IMR-90 (cell line): ENCODE measurements around the gene CD300H. TPM values are rescaled to one million over a fixed set of nuclear protein-coding genes. Genes with fewer than 3 reads are reported as not detected.

Experiments
- ATAC-seq: fragments of 200-7000 bp; cut with Tn5 transposase; 2 replicates; pipeline ENCODE4 v1.9.1; 2020; ENCODE audit warnings: low read depth, mild to moderate bottlenecking, moderate library complexity
- BruUV-seq: library from RNA; stranded (reverse); fragments of 400-500 nt; replicated peaks from 2 replicates; lab custom pipeline; 2021; lab: Mats Ljungman, UMichigan
- CTCF ChIA-PET: fragments of 300-600 bp; formaldehyde crosslinking; extraction: SDS; loops from one replicate; lab custom pipeline; 2021; ENCODE audit warnings: antibody characterized with exemption; lab: Yijun Ruan, JAX
- POLR2A ChIA-PET: fragments of 300-600 bp; sonication (Branson Sonifier 250); formaldehyde crosslinking; loops from one replicate; lab custom pipeline; 2022; ENCODE audit warnings: antibody characterized with exemption; ENCODE audit not compliant: unreplicated experiment; lab: Charles Lee
- DNase-seq: peaks from one replicate; pipeline ENCODE4 v3.0.0; 2013
- H2AFZ ChIP-seq: replicated peaks from 2 replicates; pipeline ENCODE3; 2013; ENCODE audit warnings: low read length, mild to moderate bottlenecking; ENCODE audit not compliant: poor library complexity
- H2AK5ac ChIP-seq: 2 replicates; pipeline ENCODE4 v1.6.1; 2013; ENCODE audit warnings: low read depth, low read length, inconsistent platforms
- H2AK9ac ChIP-seq: replicated peaks from 2 replicates; pipeline ENCODE3; 2013; ENCODE audit warnings: mild to moderate bottlenecking, low read depth, low read length, moderate library complexity; ENCODE audit not compliant: poor library complexity
- H2BK120ac ChIP-seq: 2 replicates; pipeline ENCODE4 v1.6.1; 2013; ENCODE audit warnings: low read depth, low read length, inconsistent platforms
- H2BK15ac ChIP-seq: 3 replicates; pipeline ENCODE4 v1.6.1; 2013; ENCODE audit warnings: low read depth, low read length, inconsistent platforms
- H2BK20ac ChIP-seq: 2 replicates; pipeline ENCODE4 v1.6.1; 2013; ENCODE audit warnings: low read depth, mild to moderate bottlenecking, inconsistent platforms, low read length, moderate library complexity
- H2BK5ac ChIP-seq: 2 replicates; pipeline ENCODE4 v1.6.1; 2013; ENCODE audit warnings: mild to moderate bottlenecking, low read depth, low read length, inconsistent platforms; ENCODE audit not compliant: poor library complexity, severe bottlenecking
- H3K14ac ChIP-seq: replicated peaks from 2 replicates; pipeline ENCODE4 v1.6.1; 2013; ENCODE audit warnings: low read depth, low read length, inconsistent platforms
- H3K18ac ChIP-seq: 2 replicates; pipeline ENCODE4 v1.6.1; 2013; ENCODE audit warnings: low read depth, low read length, control low read depth
- H3K23ac ChIP-seq: 2 replicates; pipeline ENCODE4 v1.6.1; 2013; ENCODE audit warnings: low read depth, low read length, inconsistent platforms
- H3K27ac ChIP-seq: 2 replicates; pipeline ENCODE4 v1.5.1; 2013; ENCODE audit warnings: mild to moderate bottlenecking, control low read depth, low read length; ENCODE audit not compliant: insufficient read depth
- H3K27me3 ChIP-seq: 2 replicates; pipeline ENCODE4 v1.6.1; 2013; ENCODE audit warnings: low read length; ENCODE audit not compliant: control insufficient read depth, insufficient read depth
- H3K36me3 ChIP-seq: 2 replicates; pipeline ENCODE4 v1.6.1; 2013; ENCODE audit warnings: low read length, mixed read lengths; ENCODE audit not compliant: control insufficient read depth, insufficient read depth
- H3K4ac ChIP-seq: 2 replicates; pipeline ENCODE4 v1.6.1; 2013; ENCODE audit warnings: low read depth, low read length, inconsistent platforms
- H3K4me1 ChIP-seq: 2 replicates; pipeline ENCODE4 v1.6.1; 2013; ENCODE audit warnings: low read length, mixed read lengths; ENCODE audit not compliant: control insufficient read depth, insufficient read depth
- H3K4me2 ChIP-seq: 2 replicates; pipeline ENCODE4 v1.6.1; 2013; ENCODE audit warnings: low read depth, mild to moderate bottlenecking, control low read depth, low read length, moderate library complexity
- H3K4me3 ChIP-seq: 2 replicates; pipeline ENCODE4 v1.5.1; 2013; ENCODE audit warnings: low read depth, mild to moderate bottlenecking, control low read depth, low read length, moderate library complexity; ENCODE audit not compliant: insufficient read depth
- H3K56ac ChIP-seq: 2 replicates; pipeline ENCODE4 v1.6.1; 2013; ENCODE audit warnings: low read length, inconsistent platforms; ENCODE audit not compliant: insufficient read depth; ENCODE audit errors: extremely low read depth
- H3K79me1 ChIP-seq, 2 experiments: 2 replicates each; pipeline ENCODE4 v1.6.1; 2013; ENCODE audit warnings: low read length in 2 of 2, inconsistent platforms in 1 of 2, low read depth in 1 of 2
- H3K9ac ChIP-seq: 2 replicates; pipeline ENCODE4 v1.6.1; 2013; ENCODE audit warnings: low read depth, low read length, control low read depth
- H3K9me1 ChIP-seq: 2 replicates; pipeline ENCODE4 v1.6.1; 2013; ENCODE audit warnings: low read length, inconsistent platforms; ENCODE audit not compliant: insufficient read depth
- H3K9me3 ChIP-seq: 2 replicates; pipeline ENCODE4 v1.6.1; 2013; ENCODE audit warnings: low read length; ENCODE audit not compliant: control insufficient read depth, insufficient read depth
- H4K20me1 ChIP-seq: 2 replicates; pipeline ENCODE4 v1.6.1; 2013; ENCODE audit warnings: low read length, inconsistent platforms; ENCODE audit not compliant: insufficient read depth
- H4K5ac ChIP-seq: 2 replicates; pipeline ENCODE4 v1.6.1; 2013; ENCODE audit warnings: mild to moderate bottlenecking, low read depth, low read length, control low read depth
- H4K8ac ChIP-seq, 2 experiments: 2 replicates each; pipeline ENCODE4 v1.6.1; 2013; ENCODE audit warnings: low read depth in 2 of 2, low read length in 2 of 2, control low read depth in 1 of 2, inconsistent platforms in 1 of 2
- H4K91ac ChIP-seq: 2 replicates; pipeline ENCODE4 v1.6.1; 2013; ENCODE audit warnings: low read depth, low read length, inconsistent platforms; ENCODE audit not compliant: insufficient read depth
- BHLHE40 ChIP-seq: fragments of 150-350 bp; IDR thresholded peaks from 2 replicates; pipeline ENCODE4 v1.6.1; 2016; ENCODE audit warnings: mild to moderate bottlenecking, low read depth, low read length
- CEBPB ChIP-seq: IDR thresholded peaks from 2 replicates; pipeline ENCODE4 v1.6.1; 2012; ENCODE audit warnings: low read depth, low read length, improper control_type of control experiment
- CHD1 ChIP-seq: IDR thresholded peaks from 2 replicates; pipeline ENCODE4 v1.6.1; 2012; ENCODE audit warnings: low read depth, low read length, improper control_type of control experiment
- CTCF ChIP-seq: conservative IDR thresholded peaks from 2 replicates; pipeline ENCODE4 v1.5.1; 2012; ENCODE audit warnings: mild to moderate bottlenecking, low read depth, low read length, improper control_type of control experiment
- ELK1 ChIP-seq: fragments of 150-350 bp; IDR thresholded peaks from 2 replicates; pipeline ENCODE4 v1.6.1; 2016; ENCODE audit warnings: low read depth, mild to moderate bottlenecking, low read length, moderate library complexity, borderline replicate concordance
- FOS ChIP-seq: fragments of 150-350 bp; IDR thresholded peaks from 2 replicates; pipeline ENCODE4 v1.6.1; 2016; ENCODE audit warnings: low read depth, low read length
- MAZ ChIP-seq: IDR thresholded peaks from 2 replicates; pipeline ENCODE4 v1.6.1; 2012; ENCODE audit warnings: low read depth, mild to moderate bottlenecking, low read length, improper control_type of control experiment, moderate library complexity, borderline replicate concordance
- MXI1 ChIP-seq: IDR thresholded peaks from 2 replicates; pipeline ENCODE4 v1.6.1; 2012; ENCODE audit warnings: low read depth, mild to moderate bottlenecking, low read length, moderate library complexity, borderline replicate concordance
- NFE2L2 ChIP-seq: fragments of 150-350 bp; IDR thresholded peaks from 2 replicates; pipeline ENCODE4 v1.6.1; 2016; ENCODE audit warnings: low read depth, mild to moderate bottlenecking, low read length
- RAD21 ChIP-seq: IDR thresholded peaks from 2 replicates; pipeline ENCODE4 v1.6.1; 2012; ENCODE audit warnings: low read length, improper control_type of control experiment
- RCOR1 ChIP-seq: IDR thresholded peaks from 2 replicates; pipeline ENCODE4 v1.6.1; 2012; ENCODE audit warnings: mild to moderate bottlenecking, low read length, improper control_type of control experiment; ENCODE audit not compliant: insufficient replicate concordance
- RFX5 ChIP-seq: IDR thresholded peaks from 2 replicates; pipeline ENCODE4 v1.8.0; 2012; ENCODE audit warnings: low read depth, mild to moderate bottlenecking, low read length, moderate library complexity
- SMC3 ChIP-seq: fragments of 150-350 bp; IDR thresholded peaks from 2 replicates; pipeline ENCODE4 v1.6.1; 2016; ENCODE audit warnings: low read depth, mild to moderate bottlenecking, antibody characterized with exemption, low read length, moderate library complexity
- WGBS, 2 experiments: methylation state at CpG; one replicate each; pipeline versions ENCODE4 v1.1.5 to v1.1.7; 2013; ENCODE audit warnings: missing lambda C conversion rate in 2 of 2; ENCODE audit not compliant: insufficient read length in 1 of 2; ENCODE audit errors: extremely low coverage in 2 of 2; 5-methylcytosine and 5-hydroxymethylcytosine counted together
- dilution Hi-C: fragments of 300-500 bp; cut with HindIII; formaldehyde crosslinking; loops from one replicate; pipeline ENCODE4 v1.14.3; 2018; ENCODE audit warnings: low sequenced_read_pairs; ENCODE audit not compliant: unreplicated experiment
- in situ Hi-C: fragments of 300-500 bp; cut with MboI; formaldehyde crosslinking; loops from 3 replicates; pipeline ENCODE4 v1.14.3; 2019; ENCODE audit warnings: low sequenced_read_pairs, inconsistent platforms, mixed read lengths
- intact Hi-C: fragments of 100-400 bp; cut with micrococcal nuclease; formaldehyde crosslinking; loops from 2 replicates; pipeline ENCODE4 v1.10.0; 2022
- polyA plus RNA-seq, 3 experiments: library from polyadenylated mRNA; depleted of rRNA; stranded (reverse); fragments of >200 nt; gene quantifications; 2 replicates each; pipeline ENCODE4 v1.2.3, GENCODE V29; 2012; ENCODE audit warnings: low replicate concordance in 1 of 3
- total RNA-seq: library from RNA; depleted of rRNA; stranded (reverse); fragments of >200 nt; gene quantifications from 2 replicates; pipeline ENCODE4 v1.2.3, GENCODE V29; 2012

CD300H gene
- total and polyA plus RNA-seq, 2 of the 4 experiments (the other 2 are of a cell fraction) = not detected

- no peaks in the 10 kb centered on the region for H3K79me1 ChIP-seq
- H3K4me3 ChIP-seq = no peak overlapping the region
- no CpG with 5 or more reads among the region's 14 CpGs for WGBS, 2 experiments
- BruUV-seq = no TSS peak
- ChIA-PET POLR2A (no interaction called here), CTCF (no interaction called here)
- no peak overlapping the region for H2BK20ac ChIP-seq
- in situ Hi-C loops (no loop called here), intact Hi-C loops (no loop called here), dilution Hi-C loops (no loop called here)
- no peak overlapping the region for H2AK5ac ChIP-seq
- no peak overlapping the region for H3K56ac ChIP-seq
- H2BK120ac ChIP-seq = no peak overlapping the region
- no peak overlapping the region for H2BK15ac ChIP-seq
- H3K14ac ChIP-seq = no peak overlapping the region
- no peak overlapping the region for H3K9ac ChIP-seq
- no peak overlapping the region for H3K4me2 ChIP-seq
- ATAC-seq (no peak), DNase-seq (no peak)
- H3K9me1 ChIP-seq = no peaks in the 10 kb centered on the region
- no peak overlapping the region for H4K91ac ChIP-seq
- H4K8ac ChIP-seq = no peak overlapping the region
- no peak overlapping the region for H2AK9ac ChIP-seq
- H3K27ac ChIP-seq = no peak overlapping the region
- no peak overlapping the region for H3K18ac ChIP-seq
- H2BK5ac ChIP-seq = no peak overlapping the region
- TF ChIP-seq CEBPB (no peak), FOS (no peak), BHLHE40 (no peak), CHD1 (no peak), MAZ (no peak), RAD21 (no peak), RFX5 (no peak), RCOR1 (no peak), CTCF (no peak), SMC3 (no peak), ELK1 (no peak), MXI1 (no peak), NFE2L2 (no peak)
- H3K4me1 ChIP-seq = no peaks in the 10 kb centered on the region
- peaks cover 53% of the 10 kb centered on the region for H3K9me3 ChIP-seq
- H2AFZ ChIP-seq = no peak overlapping the region
- H3K4ac ChIP-seq = no peak overlapping the region
- H4K5ac ChIP-seq = no peak overlapping the region
- no peaks in the 10 kb centered on the region for H3K27me3 ChIP-seq
- H3K36me3 ChIP-seq = no peaks in the 10 kb centered on the region
- no peak overlapping the region for H3K23ac ChIP-seq
- no peaks in the 10 kb centered on the region for H4K20me1 ChIP-seq
These were observed 41.5 kb downstream of the CD300H start for GRCh38 chr17:74525781-74526288.
